Sigmoid colon (tissue), 7 donors: ENCODE results near the gene MGA. TPM values are rescaled to one million over a fixed set of nuclear protein-coding genes. Genes with fewer than 3 reads are reported as not detected.

Source experiments
- DNase-seq: peaks from one replicate; pipeline ENCODE4 v3.0.0-alpha.2; 2019
- H3K27ac ChIP-seq, 4 donors: fragments of 200-600 bp; sonication (generic); one replicate each; pipeline ENCODE4 v1.5.1; 2016 to 2019; ENCODE audit warnings: mild to moderate bottlenecking in 1 of 4
- H3K27me3 ChIP-seq, 3 donors: fragments of 200-600 bp; sonication (generic); one replicate each; pipeline ENCODE4 v1.5.1; 2019; ENCODE audit warnings: mild to moderate bottlenecking in 1 of 3
- H3K36me3 ChIP-seq, 4 donors: fragments of 200-600 bp; sonication (generic); one replicate each; pipeline ENCODE4 v1.5.1; 2016 to 2019
- H3K4me1 ChIP-seq, 4 donors: fragments of 200-600 bp; sonication (generic); one replicate each; pipeline ENCODE4 v1.5.1; 2017 to 2019
- H3K4me3 ChIP-seq, 4 donors: fragments of 200-600 bp; sonication (generic); one replicate each; pipeline ENCODE4 v1.5.1; 2017 to 2019; ENCODE audit warnings: mild to moderate bottlenecking in 2 of 4, moderate library complexity in 1 of 4
- H3K9me3 ChIP-seq, 4 donors: fragments of 200-600 bp in 3 of 4; sonication (generic) in 3 of 4; one replicate each; pipeline versions ENCODE4 v1.5.1 to v1.6.1; 2013 to 2019
- CTCF ChIP-seq, 4 experiments: fragments of 450-650 bp in 3 of 4; fragments of 200-600 bp in 1 of 4; IDR thresholded peaks; one replicate each; pipeline ENCODE4 v1.5.1; 2016 to 2019; ENCODE audit warnings: antibody characterized with exemption in 4 of 4, mild to moderate bottlenecking in 3 of 4, moderate library complexity in 2 of 4
- EP300 ChIP-seq, 4 donors: sonication (generic); formaldehyde crosslinking; IDR thresholded peaks; one replicate each; pipeline ENCODE4 v1.6.1; 2017; ENCODE audit warnings: antibody characterized with exemption in 4 of 4
- POLR2A ChIP-seq, 2 donors: fragments of 450-650 bp; IDR thresholded peaks; one replicate each; pipeline ENCODE4 v1.6.1; 2016; ENCODE audit warnings: antibody characterized with exemption in 2 of 2, mild to moderate bottlenecking in 2 of 2, moderate library complexity in 2 of 2
- POLR2AphosphoS5 ChIP-seq, 4 donors: sonication (generic); formaldehyde crosslinking; IDR thresholded peaks; one replicate each; pipeline ENCODE4 v1.6.1; 2017; ENCODE audit warnings: antibody characterized with exemption in 4 of 4
- WGBS, 2 donors: extraction: QIAGEN DNeasy Blood & Tissue Kit; methylation state at CpG; one replicate each; pipeline ENCODE4 v1.1.7; 2013; 5-methylcytosine and 5-hydroxymethylcytosine counted together
- intact Hi-C: fragments of 100-400 bp; cut with DNase I; formaldehyde crosslinking; loops from one replicate; pipeline ENCODE4 v1.15.1; 2023
- polyA plus RNA-seq, 3 donors: library from polyadenylated mRNA; stranded (reverse); fragments of 200-250 nt; gene quantifications; one replicate each; pipeline ENCODE4 v1.2.3, GENCODE V29; 2013
- total RNA-seq, 4 donors: library from RNA; depleted of rRNA; stranded (reverse); fragments of >200 nt; gene quantifications; one replicate each; pipeline ENCODE4 v1.1.0, GENCODE V29; 2016
- donor health status: healthy with polysubstance abuse.
- donor health status: Bipolar disorder and iron deficiency.
- donor health status: healthy.

Gene MGA
- total and polyA plus RNA-seq, 7 donors = 1.4 to 64.8 (median 36.0) TPM

- WGBS, 2 donors = 16 to 51% methylated on average over 21 of the region's 21 CpGs
- no peak for DNase-seq
- Histone ChIP-seq H3K9me3 (no peaks in the 10 kb centered on the region), H3K4me3 (peak overlapping the region; percentile 41 to 62 (median 55)), H3K36me3 (no peaks in the 10 kb centered on the region), H3K4me1 (peaks cover 0 to 41% (median 27%) of the 10 kb centered on the region in 4 donors), H3K27ac (peak overlapping the region; percentile 63 to 86 (median 82)), H3K27me3 (no peaks in the 10 kb centered on the region)
- TF ChIP-seq CTCF (IDR thresholded peaks at IDR 0.05) (no peak), POLR2A (IDR thresholded peaks at IDR 0.05) (no peak), EP300 (IDR thresholded peaks at IDR 0.05) (no peak), POLR2AphosphoS5 (IDR thresholded peaks at IDR 0.05) (no peak)
- intact Hi-C loops = loop anchor here (5.0 kb wide), 2 partner anchors 103 to 112 kb away; partner anchors contain the start of genes MAPKBP1 and TYRO3
Measured at GRCh38 chr15:41659855-41660234, 360 bp upstream of the MGA start.

- no peak for TF ChIP-seq POLR2A (IDR thresholded peaks at IDR 0.05)
- no peak for TF ChIP-seq EP300 (IDR thresholded peaks at IDR 0.05)
- TF ChIP-seq CTCF (IDR thresholded peaks at IDR 0.05) = no peak
- no peak for TF ChIP-seq POLR2AphosphoS5 (IDR thresholded peaks at IDR 0.05)
- intact Hi-C loops = loop anchor here (1.0 to 5.0 kb wide), 3 partner anchors 40 to 111 kb away; partner anchors contain the start of genes MAPKBP1 and TYRO3
- WGBS, 2 donors = 1 to 4% methylated on average over 9 of the region's 9 CpGs
- DNase-seq = no peak
- peak overlapping the region; percentile 75 to 86 (median 82) for H3K27ac ChIP-seq
- H3K27me3 ChIP-seq = no peaks in the 10 kb centered on the region
- H3K4me3 ChIP-seq = peak overlapping the region; percentile 41 to 62 (median 55)
- peaks cover 0 to 46% (median 33%) of the 10 kb centered on the region in 4 donors for H3K4me1 ChIP-seq
- no peaks in the 10 kb centered on the region for H3K36me3 ChIP-seq
- H3K9me3 ChIP-seq = no peaks in the 10 kb centered on the region
Measured at GRCh38 chr15:41661078-41661517, 893 bp downstream of the MGA start.

GRCh38 chr15:41661518-41662225, 1.5 kb downstream of the MGA start:
- 1 to 4% methylated on average over 44 of the region's 44 CpGs for WGBS, 2 donors
- Histone ChIP-seq H3K4me3 (peak overlapping the region; percentile 41 to 62 (median 55)), H3K9me3 (no peaks in the 10 kb centered on the region), H3K4me1 (peaks cover 0 to 52% (median 39%) of the 10 kb centered on the region in 4 donors), H3K27me3 (no peaks in the 10 kb centered on the region), H3K36me3 (no peaks in the 10 kb centered on the region), H3K27ac (peak overlapping the region; percentile 75 to 86 (median 82))
- DNase-seq = peak; percentile 90
- TF ChIP-seq CTCF (IDR thresholded peaks at IDR 0.05) = no peak
- TF ChIP-seq POLR2AphosphoS5 (IDR thresholded peaks at IDR 0.05) = peak in 2 of 4 donors; percentile 35 to 57
- no peak for TF ChIP-seq POLR2A (IDR thresholded peaks at IDR 0.05)
- peak in 1 of 4 donors; percentile 40 for TF ChIP-seq EP300 (IDR thresholded peaks at IDR 0.05)
- intact Hi-C loops = loop anchor here (1.0 to 5.0 kb wide), 3 partner anchors 40 to 111 kb away; partner anchors contain the start of genes MAPKBP1 and TYRO3

GRCh38 chr15:41666353-41666920, 6.2 kb downstream of the MGA start:
- no peaks in the 10 kb centered on the region for H3K27me3 ChIP-seq
- DNase-seq = no peak
- TF ChIP-seq EP300 (IDR thresholded peaks at IDR 0.05) (no peak), POLR2AphosphoS5 (IDR thresholded peaks at IDR 0.05) (no peak), CTCF (IDR thresholded peaks at IDR 0.05) (no peak), POLR2A (IDR thresholded peaks at IDR 0.05) (no peak)
- H3K4me3 ChIP-seq = no peak overlapping the region
- no peaks in the 10 kb centered on the region for H3K9me3 ChIP-seq
- WGBS, 2 donors = 27 to 63% methylated on average over 3 of the region's 3 CpGs
- intact Hi-C loops = no loop called here
- H3K27ac ChIP-seq = peak overlapping the region in 2 of 4 donors; percentile 19 to 20
- H3K4me1 ChIP-seq = peaks cover 0 to 41% (median 29%) of the 10 kb centered on the region in 4 donors
- no peaks in the 10 kb centered on the region for H3K36me3 ChIP-seq
